GM12878 (cell line): Measurements from ENCODE around the gene GDF11. TPM values are rescaled to one million over a fixed set of nuclear protein-coding genes. Genes with fewer than 3 reads are reported as not detected.

Experiments
- ATAC-seq: fragments of 200-7000 bp; cut with Tn5 transposase; 3 replicates; pipeline ENCODE4 v1.9.1; 2020; ENCODE audit warnings: mild to moderate bottlenecking, moderate library complexity
- BruUV-seq: library from RNA; stranded (reverse); fragments of 400-500 nt; replicated peaks from 2 replicates; lab custom pipeline; 2021; lab: Mats Ljungman, UMichigan
- CTCF ChIA-PET: fragments of 300-600 bp; sonication (Branson Sonifier 250); formaldehyde crosslinking; extraction: SDS; loops from one replicate; lab custom pipeline; 2021; ENCODE audit warnings: inconsistent platforms; lab: Yijun Ruan, JAX
- POLR2A ChIA-PET: fragments of 350-600 bp; formaldehyde crosslinking; extraction: SDS; loops from one replicate; lab custom pipeline; 2021; ENCODE audit warnings: inconsistent platforms; lab: Charles Lee
- RAD21 ChIA-PET: fragments of 300-600 bp; sonication (Branson Sonifier 250); formaldehyde crosslinking; loops from one replicate; lab custom pipeline; 2023; ENCODE audit warnings: antibody characterized with exemption; ENCODE audit not compliant: unreplicated experiment; lab: Charles Lee
- SMC1A ChIA-PET: fragments of 300-600 bp; sonication (Branson Sonifier 250); formaldehyde crosslinking; loops from one replicate; lab custom pipeline; 2023; ENCODE audit not compliant: unreplicated experiment, uncharacterized antibody; lab: Charles Lee
- DNase-seq: peaks from one replicate; pipeline ENCODE4 v3.0.0-alpha.2; 2011; ENCODE audit warnings: low read depth, low spot score
- FAIRE-seq: peaks from 3 replicates; lab custom pipeline; 2011; peaks lifted over from hg19 to GRCh38; lab: Jason Lieb, UNC
- H2AFZ ChIP-seq: 2 replicates; pipeline ENCODE4 v1.6.0; 2011; ENCODE audit warnings: low read depth, low read length, control low read depth; ENCODE audit not compliant: control insufficient read depth
- H3K27ac ChIP-seq: 2 replicates; pipeline ENCODE4 v1.5.1; 2011; ENCODE audit warnings: control low read depth; ENCODE audit not compliant: control insufficient read depth, insufficient read depth
- H3K27me3 ChIP-seq, 2 experiments: replicated peaks in 1 of 2; 2 replicates each; pipeline versions ENCODE4 v1.6.0 to v1.6.1; 2011; ENCODE audit warnings: low read length in 1 of 2; ENCODE audit not compliant: control insufficient read depth in 2 of 2, insufficient read depth in 2 of 2
- H3K36me3 ChIP-seq, 2 experiments: 2 replicates each; pipeline ENCODE4 v1.5.1; 2011; ENCODE audit warnings: low read length in 1 of 2; ENCODE audit not compliant: control insufficient read depth in 2 of 2, insufficient read depth in 2 of 2
- H3K4me1 ChIP-seq: 2 replicates; pipeline ENCODE4 v1.6.1; 2011; ENCODE audit warnings: mild to moderate bottlenecking, low read length, moderate library complexity, mixed read lengths; ENCODE audit not compliant: control insufficient read depth, insufficient read depth
- H3K4me2 ChIP-seq: 2 replicates; pipeline ENCODE4 v1.6.0; 2011; ENCODE audit warnings: control low read depth; ENCODE audit not compliant: control insufficient read depth, insufficient read depth
- H3K4me3 ChIP-seq: fragments of 200-600 bp; sonication (generic); 2 replicates; pipeline ENCODE4 v1.5.1; 2016
- H3K79me2 ChIP-seq: 2 replicates; pipeline ENCODE4 v1.6.0; 2011; ENCODE audit warnings: low read length; ENCODE audit not compliant: control insufficient read depth, insufficient read depth
- H3K9ac ChIP-seq: 2 replicates; pipeline ENCODE4 v1.8.0; 2011; ENCODE audit warnings: low read length, control low read depth, mixed read lengths; ENCODE audit not compliant: control insufficient read depth, insufficient read depth
- H3K9me3 ChIP-seq: replicated peaks from 3 replicates; pipeline ENCODE4 v1.5.1; 2011; ENCODE audit warnings: mild to moderate bottlenecking, low read length; ENCODE audit not compliant: control insufficient read depth, insufficient read depth
- H4K20me1 ChIP-seq: 2 replicates; pipeline ENCODE4 v1.6.0; 2011; ENCODE audit not compliant: control insufficient read depth, insufficient read depth
- ATF2 ChIP-seq: IDR thresholded peaks from 2 replicates; pipeline ENCODE4 v1.6.1; 2012; ENCODE audit warnings: low read length, inconsistent platforms
- ELK1 ChIP-seq: IDR thresholded peaks from 2 replicates; pipeline ENCODE4 v1.6.1; 2012; ENCODE audit warnings: low read depth, low read length, improper control_type of control experiment
- HDAC6 ChIP-seq: fragments of 200-600 bp; sonication (generic); IDR thresholded peaks from one replicate; pipeline ENCODE4 v1.8.0; 2017; ENCODE audit warnings: antibody characterized with exemption; ENCODE audit not compliant: unreplicated experiment
- IKZF1 ChIP-seq: fragments of 450-650 bp; conservative IDR thresholded peaks from 2 replicates; pipeline ENCODE4 v1.6.1; 2017; ENCODE audit warnings: antibody characterized with exemption, mild to moderate bottlenecking
- NFYA ChIP-seq: IDR thresholded peaks from 2 replicates; pipeline ENCODE4 v1.6.1; 2011; ENCODE audit warnings: low read depth, mild to moderate bottlenecking, low read length, improper control_type of control experiment, borderline replicate concordance
- POLR2AphosphoS2 ChIP-seq: IDR thresholded peaks from 2 replicates; pipeline ENCODE4 v1.6.1; 2011; ENCODE audit warnings: low read depth, mild to moderate bottlenecking, low read length, improper control_type of control experiment, moderate library complexity
- RCOR1 ChIP-seq: conservative IDR thresholded peaks from 2 replicates; pipeline ENCODE4 v1.6.1; 2012; ENCODE audit warnings: low read depth, low read length, improper control_type of control experiment
- STAT1 ChIP-seq: fragments of 450-650 bp; conservative IDR thresholded peaks from 2 replicates; pipeline ENCODE4 v1.6.1; 2014; ENCODE audit warnings: antibody characterized with exemption, mild to moderate bottlenecking
- USF1 ChIP-seq: IDR thresholded peaks from 2 replicates; pipeline ENCODE4 v1.6.1; 2011; ENCODE audit warnings: borderline replicate concordance, low read depth, mild to moderate bottlenecking, moderate library complexity, mixed read lengths, low read length; ENCODE audit not compliant: insufficient read depth; ENCODE audit errors: extremely low read length
- YBX1 ChIP-seq: fragments of 450-650 bp; IDR thresholded peaks from 2 replicates; pipeline ENCODE4 v1.6.1; 2016; ENCODE audit warnings: antibody characterized with exemption
- ZBTB40 ChIP-seq: fragments of 450-650 bp; IDR thresholded peaks from 2 replicates; pipeline ENCODE4 v1.6.1; 2016; ENCODE audit warnings: mild to moderate bottlenecking, moderate library complexity, borderline replicate concordance
- ZNF274 ChIP-seq: IDR thresholded peaks from one replicate; pipeline ENCODE4 v1.8.0; 2011; ENCODE audit not compliant: insufficient read length, insufficient read depth
- WGBS: methylation state at CpG from one replicate; pipeline ENCODE4 v1.1.6; 2016; ENCODE audit warnings: low lambda C conversion rate; ENCODE audit not compliant: insufficient replicate concordance, insufficient coverage; ENCODE audit errors: missing lambda C conversion rate; 5-methylcytosine and 5-hydroxymethylcytosine counted together
- in situ Hi-C: fragments of 300-500 bp; cut with MboI; formaldehyde crosslinking; loops from 9 replicates; pipeline ENCODE4 v1.14.3; 2018; ENCODE audit warnings: mixed read lengths
- intact Hi-C: fragments of 100-400 bp; cut with micrococcal nuclease; formaldehyde crosslinking; loops from one replicate; pipeline ENCODE4 v1.14.2; 2022; ENCODE audit not compliant: unreplicated experiment
- polyA plus RNA-seq, 11 experiments: library from polyadenylated mRNA; depleted of rRNA in 4 of 11; unstranded in 6 of 11; stranded (reverse) in 5 of 11; fragments of >200 nt; fragmentation: Nextera tagmentation in 4 of 11; fragmentation: Illumina TruSeq in 1 of 11; extraction: Ambion mirVana in 4 of 11; extraction: Trizol in 1 of 11; gene quantifications; 1 replicate in 1 of 11; 2 replicates in 10 of 11; pipeline versions ENCODE4 v1.2.1 to v1.2.3, GENCODE V29; 2011 to 2016; ENCODE audit warnings: inconsistent platforms in 2 of 11, missing spikeins in 2 of 11, low read depth in 1 of 11
- total RNA-seq, 4 experiments: library from RNA; depleted of rRNA in 3 of 4; stranded (reverse); fragments of >200 nt in 3 of 4; fragmentation: Illumina TruSeq in 1 of 4; extraction: Trizol in 1 of 4; gene quantifications; 2 replicates each; pipeline versions ENCODE4 v1.2.1 to v1.2.3, GENCODE V29; 2013 to 2021

Gene GDF11
- total and polyA plus RNA-seq, 10 of the 15 experiments (the other 5 are each of a cell fraction or from before 2014, with no cell fraction given): 0.83 to 15.4 (median 4.3) TPM

DNA sequence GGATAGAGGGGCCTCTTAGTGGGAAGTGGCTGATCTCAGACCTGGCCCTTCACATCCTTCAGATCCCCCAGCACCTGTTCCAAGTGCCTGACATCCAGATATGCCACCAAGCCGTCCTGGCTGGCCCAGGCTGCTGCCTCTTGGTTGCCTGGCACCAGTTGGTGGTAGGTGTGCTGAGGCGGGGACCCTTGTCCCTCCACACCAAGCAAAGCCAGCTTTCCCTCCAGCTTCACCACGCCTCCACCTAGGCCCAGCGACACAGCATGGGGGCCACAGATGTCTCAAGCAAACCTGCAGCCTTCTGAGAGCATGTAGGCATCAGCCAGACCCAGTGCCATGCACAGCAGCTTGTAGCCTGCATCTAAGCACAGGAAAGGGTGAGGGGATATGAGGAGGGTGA lies 10.6 kb upstream of the GDF11 start (continued):
- no peak for TF ChIP-seq ELK1

GRCh38 chr12:55733021-55733555 lies 9.8 kb upstream of the GDF11 start:
- ATAC-seq (no peak), FAIRE-seq (no peak), DNase-seq (no peak)
- no TSS peak for BruUV-seq
- H3K4me3 ChIP-seq: no peak overlapping the region
- no peaks in the 10 kb centered on the region for H3K9me3 ChIP-seq
- no peak overlapping the region for H2AFZ ChIP-seq
- ChIA-PET RAD21 (interaction anchor here (7.7 kb wide), 1 partner anchor 13 kb away, joined by 113 read pairs; the partner anchor contains the start of genes BLOC1S1 and RDH5), CTCF (interaction anchor here (7.1 kb wide), 1 partner anchor 13 kb away, joined by 205 read pairs; the partner anchor contains the start of genes BLOC1S1 and RDH5), SMC1A (interaction anchor here (1.7 kb wide), 1 partner anchor 12 kb away, joined by 3 read pairs; no protein-coding TSS in a partner anchor), POLR2A (no interaction called here)
- no peaks in the 10 kb centered on the region for H3K27me3 ChIP-seq
- in situ Hi-C loops (no loop called here), intact Hi-C loops (loop anchor here (10.0 kb wide), 1 partner anchor 452 kb away; the partner anchor contains the start of gene SMARCC2)
- H3K36me3 ChIP-seq: no peaks in the 10 kb centered on the region
- WGBS: 83% methylated on average over 14 of the region's 14 CpGs
- no peak overlapping the region for H3K27ac ChIP-seq
- peaks cover 4% of the 10 kb centered on the region for H3K79me2 ChIP-seq
- H3K4me2 ChIP-seq: no peak overlapping the region
- no peak overlapping the region for H3K9ac ChIP-seq
- H3K4me1 ChIP-seq: peaks cover 12% of the 10 kb centered on the region
- no peaks in the 10 kb centered on the region for H4K20me1 ChIP-seq
- TF ChIP-seq USF1 (no peak), STAT1 (no peak), YBX1 (no peak), POLR2AphosphoS2 (no peak), ZNF274 (no peak), NFYA (no peak), ZBTB40 (no peak), RCOR1 (no peak), HDAC6 (no peak), ATF2 (no peak), IKZF1 (no peak)
